Activated naive CD4-positive, alpha-beta T cell treated with anti-CD3 and anti-CD28 coated beads for 36 hours (primary cell): ENCODE measurements around the gene CAPSL. TPM values are rescaled to one million over a fixed set of nuclear protein-coding genes. Genes with fewer than 3 reads are reported as not detected.

Source experiments
- CTCF ChIA-PET: fragments of 350-600 bp; sonication (Branson Sonifier 250); formaldehyde crosslinking; loops from one replicate; lab custom pipeline; 2021; ENCODE audit warnings: antibody characterized with exemption; lab: Charles Lee
- DNase-seq: peaks from one replicate; pipeline ENCODE4 v3.0.0-alpha.2; 2020
- H3K27ac Mint-ChIP-seq: one replicate; pipeline ENCODE4 v1.8.0; 2021; ENCODE audit warnings: mild to moderate bottlenecking, mixed read lengths
- H3K27me3 Mint-ChIP-seq: one replicate; pipeline ENCODE4 v1.8.0; 2021; ENCODE audit warnings: low read depth, mixed read lengths
- H3K36me3 Mint-ChIP-seq: one replicate; pipeline ENCODE4 v1.8.0; 2021; ENCODE audit warnings: low read depth, mixed read lengths
- H3K4me1 Mint-ChIP-seq: one replicate; pipeline ENCODE4 v1.8.0; 2021; ENCODE audit warnings: low read depth, mixed read lengths
- H3K4me3 Mint-ChIP-seq: one replicate; pipeline ENCODE4 v1.8.0; 2021; ENCODE audit warnings: mild to moderate bottlenecking, moderate library complexity, mixed read lengths
- H3K9me3 Mint-ChIP-seq: one replicate; pipeline ENCODE4 v1.8.0; 2021; ENCODE audit warnings: mixed read lengths
- intact Hi-C: fragments of 100-400 bp; cut with micrococcal nuclease; formaldehyde crosslinking; loops from one replicate; pipeline ENCODE4 v1.15.1; 2023
- total RNA-seq, 2 experiments: library from RNA; stranded (reverse); gene quantifications; one replicate each; pipeline ENCODE4 v1.2.3, GENCODE V29; 2021

Gene CAPSL
- total RNA-seq, 2 experiments from 2014 or later: 1.8 TPM

DNA sequence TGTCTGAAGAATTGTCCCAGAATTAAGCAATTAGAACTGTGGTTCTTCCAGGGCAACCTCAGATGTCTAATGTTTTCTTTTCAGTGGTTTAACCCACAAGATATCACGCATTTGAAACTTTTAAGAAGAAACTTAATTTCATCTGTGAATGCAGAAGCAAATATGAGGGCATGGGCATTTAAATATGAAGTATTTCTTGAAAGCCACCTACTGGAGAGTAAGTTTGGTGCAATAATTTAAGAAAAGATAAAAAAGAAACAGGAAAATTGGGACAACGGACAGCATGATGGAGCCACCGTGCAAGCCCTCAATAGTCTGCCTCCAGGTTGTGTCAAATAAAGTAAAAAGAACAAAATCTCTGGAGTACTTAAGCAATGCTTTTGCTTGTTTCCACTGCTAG is 1.2 kb upstream of the CAPSL start:
- CTCF ChIA-PET: interaction anchor here (1.8 kb wide), 1 partner anchor 14 kb away, joined by 4 read pairs; no protein-coding TSS in a partner anchor
- H3K27me3 Mint-ChIP-seq: peaks cover 6% of the 10 kb centered on the region
- intact Hi-C loops: no loop called here
- H3K36me3 Mint-ChIP-seq: no peaks in the 10 kb centered on the region
- no peak overlapping the region for H3K4me3 Mint-ChIP-seq
- no peak for DNase-seq
- no peaks in the 10 kb centered on the region for H3K9me3 Mint-ChIP-seq
- H3K27ac Mint-ChIP-seq: no peak overlapping the region
- H3K4me1 Mint-ChIP-seq: no peaks in the 10 kb centered on the region

GRCh38 chr5:35926389-35927051 is 11.9 kb downstream of the CAPSL start:
- DNase-seq: peak; percentile 83
- H3K36me3 Mint-ChIP-seq: no peaks in the 10 kb centered on the region
- CTCF ChIA-PET: interaction anchor here (0.6 to 8.1 kb wide), 49 partner anchors 9 to 837 kb away, joined by 3 to 146 read pairs (median 5); partner anchors contain the start of genes CAPSL, IL7R, PRLR and SPEF2
- intact Hi-C loops: loop anchor here (1.0 to 5.0 kb wide), 8 partner anchors 190 to 1429 kb away; partner anchors contain the start of gene SPEF2
- H3K4me1 Mint-ChIP-seq: peaks cover 46% of the 10 kb centered on the region
- H3K27ac Mint-ChIP-seq: no peak overlapping the region
- no peaks in the 10 kb centered on the region for H3K9me3 Mint-ChIP-seq
- H3K4me3 Mint-ChIP-seq: peak overlapping the region; percentile 16
- H3K27me3 Mint-ChIP-seq: peaks cover 1% of the 10 kb centered on the region

DNA sequence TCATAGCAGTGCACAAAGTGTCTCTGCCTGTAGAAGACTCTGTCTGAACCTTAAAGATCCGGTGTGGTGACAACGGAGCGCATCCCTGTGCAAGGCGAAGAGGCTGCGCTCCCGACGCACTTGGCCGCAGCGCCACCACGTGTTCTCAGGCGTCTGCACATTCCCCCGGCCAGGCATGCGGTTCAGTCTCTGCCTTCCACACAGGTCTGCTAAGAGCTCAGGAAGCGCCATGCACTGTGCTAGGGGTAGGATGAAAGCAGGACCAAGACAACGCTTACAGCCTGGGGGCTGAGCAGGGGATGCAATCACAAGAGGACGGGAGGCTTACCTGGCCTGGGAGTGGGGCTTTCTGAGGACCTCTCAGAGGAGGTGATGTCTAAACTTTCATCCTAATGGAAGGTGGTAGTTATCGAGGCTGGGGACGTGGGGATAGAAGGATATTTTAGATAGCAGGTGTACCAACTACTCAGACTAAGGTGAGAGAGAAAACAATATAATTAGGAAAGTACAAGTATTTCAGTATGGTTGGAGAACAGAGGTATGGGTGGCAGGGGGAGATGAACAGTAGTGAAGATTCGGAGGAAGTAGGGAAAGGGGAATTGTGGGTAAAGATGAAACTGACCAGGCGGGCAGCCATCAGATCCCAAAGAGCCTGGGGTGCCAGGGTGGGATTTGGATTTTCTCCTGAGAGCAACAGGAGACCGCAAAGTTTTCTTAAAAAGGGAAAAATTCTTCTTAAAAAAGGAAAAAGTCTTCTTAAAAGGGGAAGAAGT is 13.3 kb downstream of the CAPSL start:
- peaks cover 4% of the 10 kb centered on the region for H3K9me3 Mint-ChIP-seq
- H3K27me3 Mint-ChIP-seq: peaks cover 1% of the 10 kb centered on the region
- H3K27ac Mint-ChIP-seq: peak overlapping the region; percentile 87
- H3K4me1 Mint-ChIP-seq: peaks cover 51% of the 10 kb centered on the region
- CTCF ChIA-PET: interaction anchor here (0.6 to 8.1 kb wide), 49 partner anchors 11 to 836 kb away, joined by 3 to 146 read pairs (median 6); partner anchors contain the start of genes CAPSL, IL7R and SPEF2
- intact Hi-C loops: loop anchor here (1.0 to 5.0 kb wide), 20 partner anchors 21 to 1428 kb away; partner anchors contain the start of genes BRIX1 and RAD1
- H3K4me3 Mint-ChIP-seq: peak overlapping the region; percentile 78
- peak; percentile 95 for DNase-seq
- no peaks in the 10 kb centered on the region for H3K36me3 Mint-ChIP-seq

DNA sequence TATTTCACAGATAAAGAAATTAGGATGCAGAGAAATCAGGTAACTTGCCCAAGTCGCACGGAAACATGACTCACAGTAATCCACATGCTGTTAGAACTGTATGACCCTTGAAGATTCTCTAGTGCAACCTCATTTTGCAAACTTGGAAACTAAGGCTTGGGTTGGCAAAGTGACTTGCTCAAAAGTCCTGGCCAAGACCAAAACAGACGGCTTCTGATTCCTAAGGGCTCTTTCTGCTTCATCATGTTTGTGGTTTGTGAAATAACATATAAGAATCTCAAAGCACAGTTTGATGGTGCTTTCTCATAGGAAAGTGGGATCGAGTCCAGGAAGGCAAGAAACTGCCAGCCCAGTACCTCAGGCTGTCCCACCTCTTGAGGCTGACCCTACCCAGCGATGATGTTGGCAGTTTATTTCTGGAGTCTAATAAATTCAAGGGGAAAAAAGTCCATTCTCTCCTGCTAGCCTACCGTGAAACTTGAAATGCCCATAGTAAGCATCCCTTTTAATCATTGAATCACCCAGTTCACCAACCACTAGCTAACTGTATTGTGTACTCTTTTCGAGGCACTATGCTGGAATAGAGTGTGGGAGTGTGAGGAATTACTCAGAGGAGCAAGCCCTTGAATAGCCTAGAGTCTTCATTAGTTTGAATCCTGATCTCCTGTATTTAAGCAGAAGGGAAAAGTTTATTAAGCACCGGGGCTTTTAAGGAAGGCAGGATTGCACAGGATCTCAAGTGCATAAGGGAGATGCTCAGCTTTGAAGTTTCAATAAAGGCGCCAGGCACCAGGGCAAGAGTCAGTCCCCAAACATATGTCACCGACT is 14.1 kb downstream of the CAPSL start:
- H3K27me3 Mint-ChIP-seq: peaks cover 1% of the 10 kb centered on the region
- intact Hi-C loops: loop anchor here (1.0 to 2.0 kb wide), 13 partner anchors 20 to 1010 kb away; partner anchors contain the start of genes BRIX1 and RAD1
- peaks cover 11% of the 10 kb centered on the region for H3K9me3 Mint-ChIP-seq
- H3K36me3 Mint-ChIP-seq: peaks cover 4% of the 10 kb centered on the region
- peaks cover 56% of the 10 kb centered on the region for H3K4me1 Mint-ChIP-seq
- H3K4me3 Mint-ChIP-seq: peak overlapping the region; percentile 78
- DNase-seq: peak; percentile 56
- CTCF ChIA-PET: interaction anchor here (0.7 to 8.1 kb wide), 39 partner anchors 11 to 1606 kb away, joined by 3 to 146 read pairs (median 6); partner anchors contain the start of genes IL7R and SPEF2
- H3K27ac Mint-ChIP-seq: peak overlapping the region; percentile 87

DNA sequence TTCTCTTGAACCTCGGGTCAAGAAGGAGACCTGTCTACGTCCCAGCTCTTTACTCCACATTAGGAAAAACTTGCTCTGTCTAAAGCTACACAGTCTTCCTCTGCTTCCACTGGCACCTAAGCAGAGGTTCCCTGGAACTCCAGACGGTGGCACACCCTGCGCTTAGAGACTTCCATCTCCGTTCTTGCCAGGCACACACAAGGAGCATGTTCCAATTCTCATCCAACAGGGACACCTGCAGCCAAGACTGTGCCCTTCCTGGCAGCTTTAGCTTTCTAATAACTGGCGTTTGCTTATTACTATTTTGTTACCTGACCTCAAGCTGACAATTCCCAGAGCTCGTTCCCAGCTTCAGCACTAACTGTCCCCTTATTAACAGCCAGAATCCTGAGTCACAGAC is 16.0 kb downstream of the CAPSL start:
- peaks cover 6% of the 10 kb centered on the region for H3K36me3 Mint-ChIP-seq
- H3K4me1 Mint-ChIP-seq: peaks cover 66% of the 10 kb centered on the region
- peak; percentile 12 for DNase-seq
- intact Hi-C loops: no loop called here
- H3K27me3 Mint-ChIP-seq: peaks cover 1% of the 10 kb centered on the region
- H3K27ac Mint-ChIP-seq: peak overlapping the region; percentile 2
- CTCF ChIA-PET: interaction anchor here (0.7 to 8.1 kb wide), 10 partner anchors 15 to 270 kb away, joined by 3 to 146 read pairs (median 4); no protein-coding TSS in a partner anchor
- H3K4me3 Mint-ChIP-seq: no peak overlapping the region
- H3K9me3 Mint-ChIP-seq: peaks cover 16% of the 10 kb centered on the region

GRCh38 chr5:35921930-35922329 is 16.5 kb downstream of the CAPSL start:
- Mint-ChIP-seq H3K9me3 (peaks cover 16% of the 10 kb centered on the region), H3K4me3 (no peak overlapping the region), H3K4me1 (peaks cover 66% of the 10 kb centered on the region), H3K36me3 (peaks cover 6% of the 10 kb centered on the region), H3K27ac (no peak overlapping the region), H3K27me3 (peaks cover 1% of the 10 kb centered on the region)
- intact Hi-C loops: no loop called here
- peak; percentile 57 for DNase-seq
- CTCF ChIA-PET: interaction anchor here (0.7 to 8.1 kb wide), 11 partner anchors 18 to 499 kb away, joined by 3 to 146 read pairs (median 4); no protein-coding TSS in a partner anchor

GRCh38 chr5:35920890-35921289 is 17.5 kb downstream of the CAPSL start:
- no peaks in the 10 kb centered on the region for H3K27me3 Mint-ChIP-seq
- H3K36me3 Mint-ChIP-seq: peaks cover 11% of the 10 kb centered on the region
- no peak overlapping the region for H3K4me3 Mint-ChIP-seq
- H3K4me1 Mint-ChIP-seq: peaks cover 59% of the 10 kb centered on the region
- CTCF ChIA-PET: interaction anchor here (0.6 to 8.1 kb wide), 6 partner anchors 16 to 270 kb away, joined by 3 to 109 read pairs (median 4); no protein-coding TSS in a partner anchor
- DNase-seq: peak; percentile 13
- H3K27ac Mint-ChIP-seq: no peak overlapping the region
- H3K9me3 Mint-ChIP-seq: peaks cover 22% of the 10 kb centered on the region
- intact Hi-C loops: no loop called here

- peaks cover 28% of the 10 kb centered on the region for H3K9me3 Mint-ChIP-seq
- CTCF ChIA-PET: interaction anchor here (0.6 to 1.5 kb wide), 2 partner anchors 13 to 268 kb away, joined by 3 to 6 read pairs; no protein-coding TSS in a partner anchor
- H3K4me3 Mint-ChIP-seq: no peak overlapping the region
- H3K27me3 Mint-ChIP-seq: no peaks in the 10 kb centered on the region
- intact Hi-C loops: loop anchor here (1.0 kb wide), 2 partner anchors 10 to 15 kb away; no protein-coding TSS in a partner anchor
- H3K36me3 Mint-ChIP-seq: peaks cover 11% of the 10 kb centered on the region
- H3K4me1 Mint-ChIP-seq: peaks cover 45% of the 10 kb centered on the region
- DNase-seq: peak; percentile 54
- H3K27ac Mint-ChIP-seq: peak overlapping the region; percentile 46
Observed at GRCh38 chr5:35919191-35919590, 19.2 kb downstream of the CAPSL start.

GRCh38 chr5:35908814-35909213 is 29.6 kb downstream of the CAPSL start:
- H3K36me3 Mint-ChIP-seq: no peaks in the 10 kb centered on the region
- H3K9me3 Mint-ChIP-seq: peaks cover 8% of the 10 kb centered on the region
- H3K4me1 Mint-ChIP-seq: peaks cover 38% of the 10 kb centered on the region
- no peaks in the 10 kb centered on the region for H3K27me3 Mint-ChIP-seq
- intact Hi-C loops: loop anchor here (1.0 to 10.0 kb wide), 2 partner anchors 10 to 966 kb away; partner anchors contain the start of gene NIPBL
- H3K27ac Mint-ChIP-seq: peak overlapping the region; percentile 72
- CTCF ChIA-PET: interaction anchor here (0.7 to 2.9 kb wide), 6 partner anchors 11 to 258 kb away, joined by 3 to 17 read pairs (median 4); no protein-coding TSS in a partner anchor
- no peak overlapping the region for H3K4me3 Mint-ChIP-seq
- DNase-seq: peak; percentile 47

DNA sequence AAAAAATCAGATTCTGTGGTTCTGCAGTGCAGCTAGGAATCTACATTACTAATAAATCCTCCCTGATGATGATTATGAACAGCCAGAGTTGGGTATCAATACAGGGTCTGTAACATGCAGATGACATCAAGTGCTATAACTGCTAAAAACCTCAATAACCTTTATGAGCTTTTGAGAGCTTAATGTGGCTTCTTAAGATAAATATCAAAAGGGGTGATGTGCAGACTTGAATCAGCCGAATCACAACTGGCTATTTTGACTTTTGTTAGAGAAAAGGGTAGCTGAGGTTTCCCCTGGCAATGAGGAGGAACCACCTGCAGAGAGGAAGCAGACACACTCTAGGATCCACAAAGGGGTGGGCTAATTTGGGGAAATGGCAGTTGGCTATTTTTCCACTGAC is 30.2 kb downstream of the CAPSL start:
- no peak for DNase-seq
- no peak overlapping the region for H3K4me3 Mint-ChIP-seq
- CTCF ChIA-PET: interaction anchor here (0.6 to 2.9 kb wide), 9 partner anchors 10 to 298 kb away, joined by 3 to 17 read pairs (median 3); no protein-coding TSS in a partner anchor
- intact Hi-C loops: loop anchor here (10.0 kb wide), 1 partner anchor 967 kb away; the partner anchor contains the start of gene NIPBL
- H3K9me3 Mint-ChIP-seq: peaks cover 7% of the 10 kb centered on the region
- no peaks in the 10 kb centered on the region for H3K27me3 Mint-ChIP-seq
- H3K4me1 Mint-ChIP-seq: peaks cover 43% of the 10 kb centered on the region
- H3K36me3 Mint-ChIP-seq: no peaks in the 10 kb centered on the region
- H3K27ac Mint-ChIP-seq: peak overlapping the region; percentile 72
